Keratinocyte (primary cell): Measurements from ENCODE around the gene TBKBP1. TPM values are rescaled to one million over a fixed set of nuclear protein-coding genes. Genes with fewer than 3 reads are reported as not detected.

Experiments used
- DNase-seq: peaks from one replicate; pipeline ENCODE4 v3.0.0-alpha.2; 2011; ENCODE audit warnings: low read depth, missing footprints, low spot score
- FAIRE-seq: peaks from 2 replicates; lab custom pipeline; 2011; peaks lifted over from hg19 to GRCh38; lab: Jason Lieb, UNC
- H2AFZ ChIP-seq: 2 replicates; pipeline ENCODE4 v1.6.0; 2012; ENCODE audit warnings: low read length, control low read depth, inconsistent platforms; ENCODE audit not compliant: control insufficient read depth
- H3K27ac ChIP-seq: 2 replicates; pipeline ENCODE4 v1.5.1; 2011; ENCODE audit warnings: low read length; ENCODE audit not compliant: control insufficient read depth, insufficient read depth
- H3K27me3 ChIP-seq: 3 replicates; pipeline ENCODE4 v1.6.0; 2011; ENCODE audit warnings: low read length; ENCODE audit not compliant: control insufficient read depth, insufficient read depth; ENCODE audit errors: extremely low read depth
- H3K36me3 ChIP-seq, 2 experiments: 2 replicates in 1 of 2; 3 replicates in 1 of 2; pipeline ENCODE4 v1.5.1; 2011; ENCODE audit warnings: low read length in 2 of 2, mild to moderate bottlenecking in 1 of 2; ENCODE audit not compliant: control insufficient read depth in 2 of 2, insufficient read depth in 2 of 2; ENCODE audit errors: extremely low read depth in 1 of 2
- H3K4me1 ChIP-seq: 3 replicates; pipeline ENCODE4 v1.5.1; 2011; ENCODE audit warnings: low read length; ENCODE audit not compliant: control insufficient read depth, insufficient read depth; ENCODE audit errors: extremely low read depth
- H3K4me2 ChIP-seq: 3 replicates; pipeline ENCODE4 v1.6.0; 2011; ENCODE audit warnings: low read depth, low read length; ENCODE audit not compliant: control insufficient read depth, insufficient read depth; ENCODE audit errors: extremely low read depth
- H3K4me3 ChIP-seq, 3 experiments: fragments of 200-600 bp in 1 of 3; sonication (generic) in 1 of 3; 2 replicates in 2 of 3; 3 replicates in 1 of 3; pipeline ENCODE4 v1.5.1; 2011 to 2016; ENCODE audit warnings: low read length in 3 of 3, mild to moderate bottlenecking in 3 of 3, control low read depth in 2 of 3, inconsistent platforms in 1 of 3, low read depth in 1 of 3, mixed read lengths in 1 of 3, mixed run types in 1 of 3, moderate library complexity in 1 of 3; ENCODE audit not compliant: control insufficient read depth in 2 of 3, insufficient read depth in 2 of 3; ENCODE audit errors: extremely low read depth in 1 of 3
- H3K79me2 ChIP-seq: 2 replicates; pipeline ENCODE4 v1.6.0; 2012; ENCODE audit warnings: low read length; ENCODE audit not compliant: control insufficient read depth, insufficient read depth
- H3K9ac ChIP-seq: 3 replicates; pipeline ENCODE4 v1.6.0; 2011; ENCODE audit warnings: low read length; ENCODE audit not compliant: control insufficient read depth, insufficient read depth; ENCODE audit errors: extremely low read depth
- H3K9me1 ChIP-seq: 3 replicates; pipeline ENCODE4 v1.6.0; 2011; ENCODE audit warnings: low read length; ENCODE audit not compliant: control insufficient read depth, insufficient read depth; ENCODE audit errors: extremely low read depth
- H3K9me3 ChIP-seq: 2 replicates; pipeline ENCODE4 v1.5.1; 2012; ENCODE audit warnings: low read depth, low read length; ENCODE audit not compliant: control insufficient read depth
- H4K20me1 ChIP-seq: 3 replicates; pipeline ENCODE4 v1.6.0; 2011; ENCODE audit warnings: low read length; ENCODE audit not compliant: control insufficient read depth, insufficient read depth; ENCODE audit errors: extremely low read depth
- CTCF ChIP-seq, 3 experiments: IDR thresholded peaks in 1 of 3; conservative IDR thresholded peaks in 1 of 3; optimal IDR thresholded peaks in 1 of 3; 2 replicates in 2 of 3; 3 replicates in 1 of 3; pipeline versions ENCODE3 to v1.5.1; 2011; ENCODE audit warnings: low read length in 3 of 3, mild to moderate bottlenecking in 3 of 3, moderate library complexity in 2 of 3, control low read depth in 1 of 3, inconsistent platforms in 1 of 3; ENCODE audit not compliant: insufficient read depth in 2 of 3; ENCODE audit errors: extremely low read depth in 1 of 3
- EZH2 ChIP-seq: IDR thresholded peaks from one replicate; pipeline ENCODE4 v1.6.1; 2012; ENCODE audit warnings: inconsistent platforms, mild to moderate bottlenecking, low read length, moderate library complexity
- dilution Hi-C: fragments of 300-500 bp; cut with MboI; formaldehyde crosslinking; loops from one replicate; pipeline ENCODE4 v1.7.0; 2020; ENCODE audit warnings: low sequenced_read_pairs; ENCODE audit not compliant: extremely low pct_ligation_motif_present
- polyA plus RNA-seq, 5 experiments: library from polyadenylated mRNA; depleted of rRNA in 3 of 5; stranded (reverse) in 3 of 5; stranded (forward) in 1 of 5; unstranded in 1 of 5; fragments of >200 nt; gene quantifications; 1 replicate in 1 of 5; 2 replicates in 3 of 5; 3 replicates in 1 of 5; pipeline versions ENCODE4 v1.2.1 to v1.2.3, GENCODE V29; 2011 to 2012; ENCODE audit warnings: missing spikeins in 2 of 5, low read depth in 1 of 5, low replicate concordance in 1 of 5

TBKBP1 gene
- polyA plus RNA-seq, 1 donor (not counting 4 experiments of a cell fraction or from before 2014, with no cell fraction given): 4.3 TPM

GRCh38 chr17:47704116-47704515 is 10.2 kb downstream of the TBKBP1 start:
- FAIRE-seq: no peak
- Histone ChIP-seq H3K27me3 (no peaks in the 10 kb centered on the region), H3K4me2 (no peak overlapping the region), H3K79me2 (no peaks in the 10 kb centered on the region), H3K27ac (no peak overlapping the region), H3K9me1 (no peaks in the 10 kb centered on the region), H2AFZ (no peak overlapping the region), H3K4me1 (no peaks in the 10 kb centered on the region), H3K4me3 (no peak overlapping the region), H4K20me1 (peaks cover 3% of the 10 kb centered on the region), H3K9me3 (no peaks in the 10 kb centered on the region), H3K9ac (no peak overlapping the region), H3K36me3 (peaks cover 0 to 5% of the 10 kb centered on the region in 2 experiments)
- dilution Hi-C loops: no loop called here
- no peak for TF ChIP-seq EZH2
- DNase-seq: no peak

GRCh38 chr17:47704736-47705135 is 10.8 kb downstream of the TBKBP1 start:
- H4K20me1 ChIP-seq: peaks cover 3% of the 10 kb centered on the region
- DNase-seq: no peak
- H3K27me3 ChIP-seq: no peaks in the 10 kb centered on the region
- no peaks in the 10 kb centered on the region for H3K9me3 ChIP-seq
- no peak for FAIRE-seq
- no peaks in the 10 kb centered on the region for H3K4me1 ChIP-seq
- dilution Hi-C loops: no loop called here
- no peak overlapping the region for H2AFZ ChIP-seq
- no peak overlapping the region for H3K4me3 ChIP-seq
- no peaks in the 10 kb centered on the region for H3K79me2 ChIP-seq
- no peak overlapping the region for H3K9ac ChIP-seq
- H3K4me2 ChIP-seq: no peak overlapping the region
- no peak overlapping the region for H3K27ac ChIP-seq
- no peak for TF ChIP-seq EZH2
- TF ChIP-seq CTCF (optimal IDR thresholded peaks at IDR 0.05 in 1 of 3, IDR thresholded peaks at IDR 0.05 in 1 of 3, conservative IDR thresholded peaks at IDR 0.05 in 1 of 3; ENCODE audit: extremely low read depth in 1 of 3, insufficient read depth in 2 of 3, low read length in 3 of 3): no peak
- H3K9me1 ChIP-seq: no peaks in the 10 kb centered on the region
- H3K36me3 ChIP-seq: peaks cover 0 to 3% of the 10 kb centered on the region in 2 experiments
